Measurements from ENCODE around the gene KAT7.

- TF ChIP-seq EP300 (conservative IDR thresholded peaks at IDR 0.05; ENCODE audit: poor library complexity, severe bottlenecking): no peak
- no peak for TF ChIP-seq TAF1 (IDR thresholded peaks at IDR 0.05; ENCODE audit: low read depth)
- no peak for TF ChIP-seq MXI1 (conservative IDR thresholded peaks at IDR 0.05; ENCODE audit: poor library complexity, severe bottlenecking)
- TF ChIP-seq EZH2 (IDR thresholded peaks at IDR 0.05; ENCODE audit: borderline replicate concordance, insufficient read depth, low read length, poor library complexity, severe bottlenecking): no peak
- no peak for TF ChIP-seq CTCF (IDR thresholded peaks at IDR 0.05; ENCODE audit: poor library complexity, severe bottlenecking)
- no peak for TF ChIP-seq POLR2AphosphoS5 (IDR thresholded peaks at IDR 0.05)
These were observed 730 bp downstream of the KAT7 start for GRCh38 chr17:49789243-49789578.
